Measurements from ENCODE around the gene XYLT2. TPM values are rescaled to one million over a fixed set of nuclear protein-coding genes. Genes with fewer than 3 reads are reported as not detected.

Gene XYLT2
- total RNA-seq, 1 experiment from 2014 or later: 39.7 TPM

DNA sequence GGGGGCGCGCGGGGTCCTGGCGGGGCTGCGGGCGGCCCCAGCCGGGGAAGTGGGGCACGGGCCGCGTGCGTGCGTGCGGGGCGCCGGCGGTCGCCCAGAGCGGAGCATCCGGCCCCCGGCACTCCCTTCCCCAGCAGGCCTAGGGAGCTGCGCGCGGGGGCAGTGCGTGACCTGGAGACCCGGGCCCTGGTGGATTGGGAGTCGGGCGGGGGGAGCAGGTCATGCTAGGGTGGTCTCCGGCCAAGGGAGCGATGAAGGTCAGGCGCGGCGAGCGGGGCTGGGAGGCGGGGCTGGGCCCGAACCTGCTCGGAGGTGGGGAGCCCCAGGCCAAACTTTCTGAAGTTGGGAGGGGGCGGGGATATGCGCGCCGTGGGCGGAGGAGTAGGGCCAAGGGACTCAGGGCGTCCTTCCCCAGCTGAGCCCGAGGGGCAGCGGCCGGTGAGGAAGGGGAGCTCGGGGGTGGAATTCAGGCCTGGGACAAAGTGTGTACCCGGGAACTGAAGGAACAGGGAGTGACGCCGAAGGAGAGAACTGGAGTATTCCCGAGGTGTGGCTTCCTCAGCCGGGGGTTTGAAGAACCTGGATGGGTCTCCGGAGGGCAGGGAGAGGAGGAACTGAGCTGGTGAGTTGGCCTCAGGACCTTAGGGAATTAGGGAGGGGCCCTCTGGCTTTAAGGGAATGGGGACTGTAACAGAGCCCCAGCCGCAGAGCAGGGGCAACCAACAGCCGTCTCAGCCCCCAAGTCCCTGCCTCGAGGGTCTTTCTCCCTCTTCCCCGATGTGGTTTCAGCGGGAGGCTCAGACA is 589 bp downstream of the XYLT2 start (continued):
- TF ChIP-seq, protein P1, sequence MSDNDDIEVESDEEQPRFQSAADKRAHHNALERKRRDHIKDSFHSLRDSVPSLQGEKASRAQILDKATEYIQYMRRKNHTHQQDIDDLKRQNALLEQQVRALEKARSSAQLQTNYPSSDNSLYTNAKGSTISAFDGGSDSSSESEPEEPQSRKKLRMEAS (CRISPR knock-in tag; IDR thresholded peaks at IDR 0.05): peak; percentile 28
- TF ChIP-seq IRF2 (CRISPR knock-in tag; IDR thresholded peaks at IDR 0.05; ENCODE audit: borderline replicate concordance, low read depth) (no peak), ZNF671 (CRISPR knock-in tag; IDR thresholded peaks at IDR 0.05) (no peak), SMAD3 (CRISPR knock-in tag; IDR thresholded peaks at IDR 0.05; ENCODE audit: borderline replicate concordance) (no peak), GABPB1 (CRISPR knock-in tag; IDR thresholded peaks at IDR 0.05) (no peak; the same call in 1 of the 2 replicates), RELA (CRISPR knock-in tag; IDR thresholded peaks at IDR 0.05; ENCODE audit: borderline replicate concordance) (no peak), CREB1 (CRISPR knock-in tag; IDR thresholded peaks at IDR 0.05) (no peak), TEAD1 (CRISPR knock-in tag; IDR thresholded peaks at IDR 0.05) (no peak), MXD4 (CRISPR knock-in tag; IDR thresholded peaks at IDR 0.05; ENCODE audit: borderline replicate concordance) (no peak), RORB (CRISPR knock-in tag; IDR thresholded peaks at IDR 0.05) (no peak), SP1 (CRISPR knock-in tag; conservative IDR thresholded peaks at IDR 0.05) (peak; percentile 12; the same call in 1 of the 2 replicates), SOX15 (CRISPR knock-in tag; IDR thresholded peaks at IDR 0.05) (no peak)
- TF ChIP-seq, protein P2, sequence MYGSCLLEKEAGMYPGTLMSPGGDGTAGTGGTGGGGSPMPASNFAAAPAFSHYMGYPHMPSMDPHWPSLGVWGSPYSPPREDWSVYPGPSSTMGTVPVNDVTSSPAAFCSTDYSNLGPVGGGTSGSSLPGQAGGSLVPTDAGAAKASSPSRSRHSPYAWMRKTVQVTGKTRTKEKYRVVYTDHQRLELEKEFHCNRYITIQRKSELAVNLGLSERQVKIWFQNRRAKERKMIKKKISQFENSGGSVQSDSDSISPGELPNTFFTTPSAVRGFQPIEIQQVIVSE (CRISPR knock-in tag; IDR thresholded peaks at IDR 0.05; ENCODE audit: borderline replicate concordance): no peak
- TF ChIP-seq, protein P3, sequence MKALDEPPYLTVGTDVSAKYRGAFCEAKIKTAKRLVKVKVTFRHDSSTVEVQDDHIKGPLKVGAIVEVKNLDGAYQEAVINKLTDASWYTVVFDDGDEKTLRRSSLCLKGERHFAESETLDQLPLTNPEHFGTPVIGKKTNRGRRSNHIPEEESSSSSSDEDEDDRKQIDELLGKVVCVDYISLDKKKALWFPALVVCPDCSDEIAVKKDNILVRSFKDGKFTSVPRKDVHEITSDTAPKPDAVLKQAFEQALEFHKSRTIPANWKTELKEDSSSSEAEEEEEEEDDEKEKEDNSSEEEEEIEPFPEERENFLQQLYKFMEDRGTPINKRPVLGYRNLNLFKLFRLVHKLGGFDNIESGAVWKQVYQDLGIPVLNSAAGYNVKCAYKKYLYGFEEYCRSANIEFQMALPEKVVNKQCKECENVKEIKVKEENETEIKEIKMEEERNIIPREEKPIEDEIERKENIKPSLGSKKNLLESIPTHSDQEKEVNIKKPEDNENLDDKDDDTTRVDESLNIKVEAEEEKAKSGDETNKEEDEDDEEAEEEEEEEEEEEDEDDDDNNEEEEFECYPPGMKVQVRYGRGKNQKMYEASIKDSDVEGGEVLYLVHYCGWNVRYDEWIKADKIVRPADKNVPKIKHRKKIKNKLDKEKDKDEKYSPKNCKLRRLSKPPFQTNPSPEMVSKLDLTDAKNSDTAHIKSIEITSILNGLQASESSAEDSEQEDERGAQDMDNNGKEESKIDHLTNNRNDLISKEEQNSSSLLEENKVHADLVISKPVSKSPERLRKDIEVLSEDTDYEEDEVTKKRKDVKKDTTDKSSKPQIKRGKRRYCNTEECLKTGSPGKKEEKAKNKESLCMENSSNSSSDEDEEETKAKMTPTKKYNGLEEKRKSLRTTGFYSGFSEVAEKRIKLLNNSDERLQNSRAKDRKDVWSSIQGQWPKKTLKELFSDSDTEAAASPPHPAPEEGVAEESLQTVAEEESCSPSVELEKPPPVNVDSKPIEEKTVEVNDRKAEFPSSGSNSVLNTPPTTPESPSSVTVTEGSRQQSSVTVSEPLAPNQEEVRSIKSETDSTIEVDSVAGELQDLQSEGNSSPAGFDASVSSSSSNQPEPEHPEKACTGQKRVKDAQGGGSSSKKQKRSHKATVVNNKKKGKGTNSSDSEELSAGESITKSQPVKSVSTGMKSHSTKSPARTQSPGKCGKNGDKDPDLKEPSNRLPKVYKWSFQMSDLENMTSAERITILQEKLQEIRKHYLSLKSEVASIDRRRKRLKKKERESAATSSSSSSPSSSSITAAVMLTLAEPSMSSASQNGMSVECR (CRISPR knock-in tag; IDR thresholded peaks at IDR 0.05; ENCODE audit: borderline replicate concordance): 0 out of 2 replicates have a peak, but pooled peaks have one; percentile 34
- TF ChIP-seq, protein P4, sequence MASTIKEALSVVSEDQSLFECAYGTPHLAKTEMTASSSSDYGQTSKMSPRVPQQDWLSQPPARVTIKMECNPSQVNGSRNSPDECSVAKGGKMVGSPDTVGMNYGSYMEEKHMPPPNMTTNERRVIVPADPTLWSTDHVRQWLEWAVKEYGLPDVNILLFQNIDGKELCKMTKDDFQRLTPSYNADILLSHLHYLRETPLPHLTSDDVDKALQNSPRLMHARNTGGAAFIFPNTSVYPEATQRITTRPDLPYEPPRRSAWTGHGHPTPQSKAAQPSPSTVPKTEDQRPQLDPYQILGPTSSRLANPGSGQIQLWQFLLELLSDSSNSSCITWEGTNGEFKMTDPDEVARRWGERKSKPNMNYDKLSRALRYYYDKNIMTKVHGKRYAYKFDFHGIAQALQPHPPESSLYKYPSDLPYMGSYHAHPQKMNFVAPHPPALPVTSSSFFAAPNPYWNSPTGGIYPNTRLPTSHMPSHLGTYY (CRISPR knock-in tag; IDR thresholded peaks at IDR 0.05): no peak
- TF ChIP-seq, protein P5, sequence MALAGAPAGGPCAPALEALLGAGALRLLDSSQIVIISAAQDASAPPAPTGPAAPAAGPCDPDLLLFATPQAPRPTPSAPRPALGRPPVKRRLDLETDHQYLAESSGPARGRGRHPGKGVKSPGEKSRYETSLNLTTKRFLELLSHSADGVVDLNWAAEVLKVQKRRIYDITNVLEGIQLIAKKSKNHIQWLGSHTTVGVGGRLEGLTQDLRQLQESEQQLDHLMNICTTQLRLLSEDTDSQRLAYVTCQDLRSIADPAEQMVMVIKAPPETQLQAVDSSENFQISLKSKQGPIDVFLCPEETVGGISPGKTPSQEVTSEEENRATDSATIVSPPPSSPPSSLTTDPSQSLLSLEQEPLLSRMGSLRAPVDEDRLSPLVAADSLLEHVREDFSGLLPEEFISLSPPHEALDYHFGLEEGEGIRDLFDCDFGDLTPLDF (CRISPR knock-in tag; IDR thresholded peaks at IDR 0.05): no peak
- TF ChIP-seq, protein P6, sequence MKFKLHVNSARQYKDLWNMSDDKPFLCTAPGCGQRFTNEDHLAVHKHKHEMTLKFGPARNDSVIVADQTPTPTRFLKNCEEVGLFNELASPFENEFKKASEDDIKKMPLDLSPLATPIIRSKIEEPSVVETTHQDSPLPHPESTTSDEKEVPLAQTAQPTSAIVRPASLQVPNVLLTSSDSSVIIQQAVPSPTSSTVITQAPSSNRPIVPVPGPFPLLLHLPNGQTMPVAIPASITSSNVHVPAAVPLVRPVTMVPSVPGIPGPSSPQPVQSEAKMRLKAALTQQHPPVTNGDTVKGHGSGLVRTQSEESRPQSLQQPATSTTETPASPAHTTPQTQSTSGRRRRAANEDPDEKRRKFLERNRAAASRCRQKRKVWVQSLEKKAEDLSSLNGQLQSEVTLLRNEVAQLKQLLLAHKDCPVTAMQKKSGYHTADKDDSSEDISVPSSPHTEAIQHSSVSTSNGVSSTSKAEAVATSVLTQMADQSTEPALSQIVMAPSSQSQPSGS (CRISPR knock-in tag; IDR thresholded peaks at IDR 0.05; ENCODE audit: borderline replicate concordance, low read depth): no peak
- TF ChIP-seq, protein P7, sequence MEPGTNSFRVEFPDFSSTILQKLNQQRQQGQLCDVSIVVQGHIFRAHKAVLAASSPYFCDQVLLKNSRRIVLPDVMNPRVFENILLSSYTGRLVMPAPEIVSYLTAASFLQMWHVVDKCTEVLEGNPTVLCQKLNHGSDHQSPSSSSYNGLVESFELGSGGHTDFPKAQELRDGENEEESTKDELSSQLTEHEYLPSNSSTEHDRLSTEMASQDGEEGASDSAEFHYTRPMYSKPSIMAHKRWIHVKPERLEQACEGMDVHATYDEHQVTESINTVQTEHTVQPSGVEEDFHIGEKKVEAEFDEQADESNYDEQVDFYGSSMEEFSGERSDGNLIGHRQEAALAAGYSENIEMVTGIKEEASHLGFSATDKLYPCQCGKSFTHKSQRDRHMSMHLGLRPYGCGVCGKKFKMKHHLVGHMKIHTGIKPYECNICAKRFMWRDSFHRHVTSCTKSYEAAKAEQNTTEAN (CRISPR knock-in tag; IDR thresholded peaks at IDR 0.05): 0 out of 2 replicates have a peak, but pooled peaks have one; percentile 61
- TF ChIP-seq, protein P8, sequence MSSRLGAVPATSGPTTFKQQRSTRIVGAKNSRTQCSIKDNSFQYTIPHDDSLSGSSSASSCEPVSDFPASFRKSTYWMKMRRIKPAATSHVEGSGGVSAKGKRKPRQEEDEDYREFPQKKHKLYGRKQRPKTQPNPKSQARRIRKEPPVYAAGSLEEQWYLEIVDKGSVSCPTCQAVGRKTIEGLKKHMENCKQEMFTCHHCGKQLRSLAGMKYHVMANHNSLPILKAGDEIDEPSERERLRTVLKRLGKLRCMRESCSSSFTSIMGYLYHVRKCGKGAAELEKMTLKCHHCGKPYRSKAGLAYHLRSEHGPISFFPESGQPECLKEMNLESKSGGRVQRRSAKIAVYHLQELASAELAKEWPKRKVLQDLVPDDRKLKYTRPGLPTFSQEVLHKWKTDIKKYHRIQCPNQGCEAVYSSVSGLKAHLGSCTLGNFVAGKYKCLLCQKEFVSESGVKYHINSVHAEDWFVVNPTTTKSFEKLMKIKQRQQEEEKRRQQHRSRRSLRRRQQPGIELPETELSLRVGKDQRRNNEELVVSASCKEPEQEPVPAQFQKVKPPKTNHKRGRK (CRISPR knock-in tag; IDR thresholded peaks at IDR 0.05; ENCODE audit: borderline replicate concordance): no peak
- TF ChIP-seq, protein P9, sequence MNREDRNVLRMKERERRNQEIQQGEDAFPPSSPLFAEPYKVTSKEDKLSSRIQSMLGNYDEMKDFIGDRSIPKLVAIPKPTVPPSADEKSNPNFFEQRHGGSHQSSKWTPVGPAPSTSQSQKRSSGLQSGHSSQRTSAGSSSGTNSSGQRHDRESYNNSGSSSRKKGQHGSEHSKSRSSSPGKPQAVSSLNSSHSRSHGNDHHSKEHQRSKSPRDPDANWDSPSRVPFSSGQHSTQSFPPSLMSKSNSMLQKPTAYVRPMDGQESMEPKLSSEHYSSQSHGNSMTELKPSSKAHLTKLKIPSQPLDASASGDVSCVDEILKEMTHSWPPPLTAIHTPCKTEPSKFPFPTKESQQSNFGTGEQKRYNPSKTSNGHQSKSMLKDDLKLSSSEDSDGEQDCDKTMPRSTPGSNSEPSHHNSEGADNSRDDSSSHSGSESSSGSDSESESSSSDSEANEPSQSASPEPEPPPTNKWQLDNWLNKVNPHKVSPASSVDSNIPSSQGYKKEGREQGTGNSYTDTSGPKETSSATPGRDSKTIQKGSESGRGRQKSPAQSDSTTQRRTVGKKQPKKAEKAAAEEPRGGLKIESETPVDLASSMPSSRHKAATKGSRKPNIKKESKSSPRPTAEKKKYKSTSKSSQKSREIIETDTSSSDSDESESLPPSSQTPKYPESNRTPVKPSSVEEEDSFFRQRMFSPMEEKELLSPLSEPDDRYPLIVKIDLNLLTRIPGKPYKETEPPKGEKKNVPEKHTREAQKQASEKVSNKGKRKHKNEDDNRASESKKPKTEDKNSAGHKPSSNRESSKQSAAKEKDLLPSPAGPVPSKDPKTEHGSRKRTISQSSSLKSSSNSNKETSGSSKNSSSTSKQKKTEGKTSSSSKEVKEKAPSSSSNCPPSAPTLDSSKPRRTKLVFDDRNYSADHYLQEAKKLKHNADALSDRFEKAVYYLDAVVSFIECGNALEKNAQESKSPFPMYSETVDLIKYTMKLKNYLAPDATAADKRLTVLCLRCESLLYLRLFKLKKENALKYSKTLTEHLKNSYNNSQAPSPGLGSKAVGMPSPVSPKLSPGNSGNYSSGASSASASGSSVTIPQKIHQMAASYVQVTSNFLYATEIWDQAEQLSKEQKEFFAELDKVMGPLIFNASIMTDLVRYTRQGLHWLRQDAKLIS (CRISPR knock-in tag; IDR thresholded peaks at IDR 0.05; ENCODE audit: borderline replicate concordance): no peak
